GM19043 (cell line): ENCODE measurements around the gene HSPA4.

ENCODE experiments used
- ATAC-seq: cut with Tn5 transposase; IDR thresholded peaks from one replicate; pipeline ENCODE4 v1.9.1; 2021; ENCODE audit warnings: low read depth; ENCODE audit not compliant: unreplicated experiment

HSPA4 gene

GRCh38 chr5:133149345-133149744 is 97.5 kb downstream of the HSPA4 start:
- ATAC-seq = no peak

GRCh38 chr5:133150909-133151544 is 99.2 kb downstream of the HSPA4 start:
- ATAC-seq = no peak

GRCh38 chr5:133154274-133155075 is 102.7 kb downstream of the HSPA4 start:
- no peak for ATAC-seq

- no peak for ATAC-seq
Measured at GRCh38 chr5:133155326-133155969, 103.6 kb downstream of the HSPA4 start.
